GM19463 (cell line): Measurements from ENCODE around the gene PAX2.

Experiments
- ATAC-seq: cut with Tn5 transposase; IDR thresholded peaks from one replicate; pipeline ENCODE4 v1.9.1; 2021; ENCODE audit warnings: mild to moderate bottlenecking, moderate library complexity; ENCODE audit not compliant: unreplicated experiment

Gene PAX2

GRCh38 chr10:100782461-100783244 lies 37.3 kb downstream of the PAX2 start:
- no peak for ATAC-seq

GRCh38 chr10:100784126-100784525 lies 38.7 kb downstream of the PAX2 start:
- ATAC-seq: no peak

- ATAC-seq: no peak
Observed at GRCh38 chr10:100786591-100786990, 41.2 kb downstream of the PAX2 start.

- no peak for ATAC-seq
Observed at GRCh38 chr10:100788002-100788903, 42.9 kb downstream of the PAX2 start.

- no peak for ATAC-seq
Observed at GRCh38 chr10:100790761-100791208, 45.4 kb downstream of the PAX2 start.

- no peak for ATAC-seq
Observed at GRCh38 chr10:100791369-100792058, 46.1 kb downstream of the PAX2 start.

- ATAC-seq: no peak
Observed at GRCh38 chr10:100792574-100792973, 47.2 kb downstream of the PAX2 start.

GRCh38 chr10:100793055-100793454 lies 47.7 kb downstream of the PAX2 start:
- ATAC-seq: no peak

GRCh38 chr10:100799881-100800280 lies 54.5 kb downstream of the PAX2 start:
- no peak for ATAC-seq

- no peak for ATAC-seq
Observed at GRCh38 chr10:100800931-100801330, 55.5 kb downstream of the PAX2 start.

- ATAC-seq: no peak
Observed at GRCh38 chr10:100802196-100802595, 56.8 kb downstream of the PAX2 start.

GRCh38 chr10:100802607-100803006 lies 57.2 kb downstream of the PAX2 start:
- ATAC-seq: no peak

GRCh38 chr10:100803492-100803891 lies 58.1 kb downstream of the PAX2 start:
- no peak for ATAC-seq

- ATAC-seq: no peak
Observed at GRCh38 chr10:100803908-100804307, 58.5 kb downstream of the PAX2 start.

- no peak for ATAC-seq
Observed at GRCh38 chr10:100805543-100806355, 60.4 kb downstream of the PAX2 start.

- ATAC-seq: no peak
Observed at GRCh38 chr10:100806356-100806645, 60.9 kb downstream of the PAX2 start.

GRCh38 chr10:100807241-100807951 lies 62.0 kb downstream of the PAX2 start:
- no peak for ATAC-seq

GRCh38 chr10:100808876-100809275 lies 63.5 kb downstream of the PAX2 start:
- no peak for ATAC-seq

- no peak for ATAC-seq
Observed at GRCh38 chr10:100810091-100810834, 64.9 kb downstream of the PAX2 start.

- ATAC-seq: no peak
Observed at GRCh38 chr10:100810835-100811116, 65.4 kb downstream of the PAX2 start.
